Mucosa of stomach (tissue), 1 donor: ENCODE measurements around the gene BANK1.

Experiments used
- H3K27me3 ChIP-seq: one replicate; pipeline ENCODE4 v1.7.0; 2013; ENCODE audit warnings: mild to moderate bottlenecking, low read length; ENCODE audit not compliant: control insufficient read depth, insufficient read depth
- H3K36me3 ChIP-seq: one replicate; pipeline ENCODE4 v1.7.0; 2013; ENCODE audit warnings: low read length; ENCODE audit not compliant: control insufficient read depth, insufficient read depth
- H3K4me1 ChIP-seq: one replicate; pipeline ENCODE4 v1.7.0; 2013; ENCODE audit warnings: mild to moderate bottlenecking, low read length; ENCODE audit not compliant: control insufficient read depth, insufficient read depth
- H3K4me3 ChIP-seq: one replicate; pipeline ENCODE4 v1.7.0; 2013; ENCODE audit warnings: low read length
- H3K9ac ChIP-seq: one replicate; pipeline ENCODE4 v1.7.0; 2013; ENCODE audit warnings: mild to moderate bottlenecking, low read length, moderate library complexity
- H3K9me3 ChIP-seq: one replicate; pipeline ENCODE4 v1.7.0; 2013; ENCODE audit warnings: mild to moderate bottlenecking, low read length, moderate library complexity; ENCODE audit not compliant: control insufficient read depth
- donor health status: Pancreatic carcinoma.

The BANK1 gene

GRCh38 chr4:101950258-101950979 is 159.9 kb downstream of the BANK1 start:
- Histone ChIP-seq H3K4me1 (no peaks in the 10 kb centered on the region), H3K27me3 (no peaks in the 10 kb centered on the region), H3K9me3 (no peaks in the 10 kb centered on the region), H3K9ac (no peak overlapping the region), H3K36me3 (no peaks in the 10 kb centered on the region), H3K4me3 (no peak overlapping the region)

- Histone ChIP-seq H3K27me3 (no peaks in the 10 kb centered on the region), H3K4me3 (no peak overlapping the region), H3K4me1 (no peaks in the 10 kb centered on the region), H3K9me3 (no peaks in the 10 kb centered on the region), H3K9ac (no peak overlapping the region), H3K36me3 (no peaks in the 10 kb centered on the region)
Measured at GRCh38 chr4:101952985-101953384, 162.5 kb downstream of the BANK1 start.

- Histone ChIP-seq H3K9me3 (no peaks in the 10 kb centered on the region), H3K36me3 (no peaks in the 10 kb centered on the region), H3K4me3 (no peak overlapping the region), H3K9ac (no peak overlapping the region), H3K4me1 (no peaks in the 10 kb centered on the region), H3K27me3 (no peaks in the 10 kb centered on the region)
Measured at GRCh38 chr4:101953949-101954348, 163.4 kb downstream of the BANK1 start.

GRCh38 chr4:101954351-101954750 is 163.8 kb downstream of the BANK1 start:
- no peaks in the 10 kb centered on the region for H3K9me3 ChIP-seq
- H3K4me1 ChIP-seq = no peaks in the 10 kb centered on the region
- no peaks in the 10 kb centered on the region for H3K27me3 ChIP-seq
- H3K9ac ChIP-seq = no peak overlapping the region
- no peaks in the 10 kb centered on the region for H3K36me3 ChIP-seq
- no peak overlapping the region for H3K4me3 ChIP-seq

GRCh38 chr4:101954975-101955678 is 164.6 kb downstream of the BANK1 start:
- no peak overlapping the region for H3K9ac ChIP-seq
- H3K36me3 ChIP-seq = no peaks in the 10 kb centered on the region
- H3K4me3 ChIP-seq = no peak overlapping the region
- no peaks in the 10 kb centered on the region for H3K9me3 ChIP-seq
- no peaks in the 10 kb centered on the region for H3K4me1 ChIP-seq
- H3K27me3 ChIP-seq = no peaks in the 10 kb centered on the region

GRCh38 chr4:101956068-101956825 is 165.7 kb downstream of the BANK1 start:
- Histone ChIP-seq H3K9ac (no peak overlapping the region), H3K9me3 (no peaks in the 10 kb centered on the region), H3K27me3 (no peaks in the 10 kb centered on the region), H3K4me3 (no peak overlapping the region), H3K4me1 (no peaks in the 10 kb centered on the region), H3K36me3 (no peaks in the 10 kb centered on the region)

- no peaks in the 10 kb centered on the region for H3K9me3 ChIP-seq
- no peaks in the 10 kb centered on the region for H3K4me1 ChIP-seq
- H3K9ac ChIP-seq = no peak overlapping the region
- no peaks in the 10 kb centered on the region for H3K36me3 ChIP-seq
- H3K27me3 ChIP-seq = no peaks in the 10 kb centered on the region
- no peak overlapping the region for H3K4me3 ChIP-seq
Measured at GRCh38 chr4:101958547-101958946, 168.0 kb downstream of the BANK1 start.

- no peaks in the 10 kb centered on the region for H3K36me3 ChIP-seq
- no peaks in the 10 kb centered on the region for H3K27me3 ChIP-seq
- H3K4me1 ChIP-seq = no peaks in the 10 kb centered on the region
- H3K4me3 ChIP-seq = no peak overlapping the region
- no peaks in the 10 kb centered on the region for H3K9me3 ChIP-seq
- H3K9ac ChIP-seq = no peak overlapping the region
Measured at GRCh38 chr4:101960431-101960830, 169.9 kb downstream of the BANK1 start.

- H3K27me3 ChIP-seq = no peaks in the 10 kb centered on the region
- H3K9ac ChIP-seq = no peak overlapping the region
- H3K4me1 ChIP-seq = no peaks in the 10 kb centered on the region
- no peaks in the 10 kb centered on the region for H3K9me3 ChIP-seq
- no peak overlapping the region for H3K4me3 ChIP-seq
- no peaks in the 10 kb centered on the region for H3K36me3 ChIP-seq
Measured at GRCh38 chr4:101961144-101961543, 170.6 kb downstream of the BANK1 start.

GRCh38 chr4:101967697-101968346 is 177.3 kb downstream of the BANK1 start:
- H3K4me1 ChIP-seq = peaks cover 12% of the 10 kb centered on the region
- H3K36me3 ChIP-seq = no peaks in the 10 kb centered on the region
- no peaks in the 10 kb centered on the region for H3K9me3 ChIP-seq
- H3K27me3 ChIP-seq = no peaks in the 10 kb centered on the region
- H3K9ac ChIP-seq = no peak overlapping the region
- H3K4me3 ChIP-seq = no peak overlapping the region

- H3K9me3 ChIP-seq = no peaks in the 10 kb centered on the region
- H3K27me3 ChIP-seq = no peaks in the 10 kb centered on the region
- H3K4me1 ChIP-seq = peaks cover 12% of the 10 kb centered on the region
- H3K9ac ChIP-seq = no peak overlapping the region
- H3K36me3 ChIP-seq = no peaks in the 10 kb centered on the region
- no peak overlapping the region for H3K4me3 ChIP-seq
Measured at GRCh38 chr4:101968364-101968763, 177.8 kb downstream of the BANK1 start.

- no peaks in the 10 kb centered on the region for H3K9me3 ChIP-seq
- no peak overlapping the region for H3K9ac ChIP-seq
- no peaks in the 10 kb centered on the region for H3K27me3 ChIP-seq
Measured at GRCh38 chr4:101969965-101970364, 179.4 kb downstream of the BANK1 start.

More at GRCh38 chr4:101969965-101970364, 179.4 kb downstream of the BANK1 start:
- Histone ChIP-seq H3K4me1 (peaks cover 12% of the 10 kb centered on the region), H3K36me3 (no peaks in the 10 kb centered on the region), H3K4me3 (no peak overlapping the region)
